ENCODE data around the gene BOLA3.
"Not testable (repeated sequence)": the region's sequence is repeated elsewhere in the genome, so short reads cannot be mapped to it uniquely, and the experiment has no call there.

BOLA3 gene, protein sequence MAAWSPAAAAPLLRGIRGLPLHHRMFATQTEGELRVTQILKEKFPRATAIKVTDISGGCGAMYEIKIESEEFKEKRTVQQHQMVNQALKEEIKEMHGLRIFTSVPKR

DNA sequence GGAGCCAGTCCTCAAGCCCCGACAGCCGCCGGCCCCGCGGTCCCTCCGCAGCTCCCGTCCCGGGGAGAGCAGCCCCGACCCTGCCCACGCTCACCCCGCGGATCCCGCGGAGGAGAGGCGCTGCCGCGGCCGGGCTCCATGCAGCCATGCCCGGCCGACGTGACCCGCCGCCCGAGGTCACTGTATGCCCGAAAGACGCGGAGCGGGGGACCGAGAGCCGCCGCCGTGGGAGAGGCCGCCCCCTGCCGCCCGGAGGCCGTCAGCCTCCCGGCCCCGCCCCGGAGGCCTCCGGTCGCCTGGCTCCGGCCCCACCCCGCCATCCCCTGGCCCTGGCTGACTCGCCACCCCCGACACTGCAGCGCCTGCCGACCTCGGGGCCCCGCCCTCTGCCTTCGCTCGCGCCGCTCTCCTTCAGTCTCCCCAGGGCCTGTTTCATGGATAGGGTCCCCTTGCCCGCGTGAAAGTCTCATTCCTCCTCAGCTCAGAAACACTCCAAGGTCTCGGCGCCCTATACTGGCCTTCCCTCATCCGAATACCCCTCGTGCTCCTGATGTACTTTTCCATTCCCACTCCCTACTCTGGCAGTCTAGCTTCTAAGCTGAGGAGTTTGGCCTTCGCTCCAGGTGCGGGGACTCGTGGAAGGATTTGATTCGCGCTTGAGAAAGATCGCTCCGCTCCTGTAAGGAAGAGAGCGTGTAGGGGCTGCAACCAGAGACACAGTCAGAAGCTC, at the start of gene BOLA3:
Gene BOLA3, minus strand, starts transcription at position 186 of the 730 bp plus-strand sequence. Its CDS starts 38 bp downstream, at position 148.
- DNase-seq (ENCODE audit: low read depth in 1 of 2, low spot score in 1 of 2), result peak; percentile 63 to 79

DNA sequence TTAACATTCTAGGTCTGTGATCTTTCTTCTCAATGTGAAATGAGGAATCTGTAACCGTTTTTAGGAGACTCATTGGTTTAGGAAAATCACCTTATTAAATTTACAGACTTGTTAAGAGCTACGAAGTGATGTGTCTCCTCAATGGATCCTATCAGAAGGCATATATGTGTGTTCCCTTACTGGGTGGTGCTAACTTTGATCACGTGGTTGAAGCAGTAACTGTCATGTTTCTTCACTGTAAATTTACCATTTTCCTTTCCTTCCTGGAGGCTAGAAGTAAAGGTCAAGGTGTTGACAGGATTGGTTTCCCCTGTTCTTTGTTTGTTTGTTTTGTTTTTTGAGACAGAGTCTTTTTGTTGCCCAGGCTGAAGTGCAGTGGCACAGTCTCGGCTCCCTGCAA, 49.3 kb upstream of the BOLA3 start:
- no peak for DNase-seq (ENCODE audit: low read depth in 1 of 2, low spot score in 1 of 2)

DNA sequence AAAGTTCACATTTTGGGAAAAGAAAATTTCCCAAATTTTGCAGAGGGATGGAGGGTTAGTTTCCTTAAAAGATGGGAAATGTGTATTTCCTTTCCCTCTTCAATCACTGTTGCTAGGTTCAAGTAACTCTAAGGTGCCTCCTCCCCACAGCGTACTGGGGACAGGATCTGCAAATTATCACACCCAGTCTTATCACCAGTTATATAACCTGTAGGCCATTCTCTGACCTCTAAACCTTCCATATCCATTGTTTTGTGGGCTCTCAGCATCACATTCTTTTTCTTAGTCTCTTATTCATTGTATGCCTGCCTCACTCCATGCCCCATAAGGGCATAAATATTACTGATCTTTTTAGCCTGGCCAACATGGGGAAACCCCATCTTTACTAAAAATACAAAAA, 47.1 kb upstream of the BOLA3 start:
- DNase-seq (ENCODE audit: low read depth in 1 of 2, low spot score in 1 of 2), result no peak

DNA sequence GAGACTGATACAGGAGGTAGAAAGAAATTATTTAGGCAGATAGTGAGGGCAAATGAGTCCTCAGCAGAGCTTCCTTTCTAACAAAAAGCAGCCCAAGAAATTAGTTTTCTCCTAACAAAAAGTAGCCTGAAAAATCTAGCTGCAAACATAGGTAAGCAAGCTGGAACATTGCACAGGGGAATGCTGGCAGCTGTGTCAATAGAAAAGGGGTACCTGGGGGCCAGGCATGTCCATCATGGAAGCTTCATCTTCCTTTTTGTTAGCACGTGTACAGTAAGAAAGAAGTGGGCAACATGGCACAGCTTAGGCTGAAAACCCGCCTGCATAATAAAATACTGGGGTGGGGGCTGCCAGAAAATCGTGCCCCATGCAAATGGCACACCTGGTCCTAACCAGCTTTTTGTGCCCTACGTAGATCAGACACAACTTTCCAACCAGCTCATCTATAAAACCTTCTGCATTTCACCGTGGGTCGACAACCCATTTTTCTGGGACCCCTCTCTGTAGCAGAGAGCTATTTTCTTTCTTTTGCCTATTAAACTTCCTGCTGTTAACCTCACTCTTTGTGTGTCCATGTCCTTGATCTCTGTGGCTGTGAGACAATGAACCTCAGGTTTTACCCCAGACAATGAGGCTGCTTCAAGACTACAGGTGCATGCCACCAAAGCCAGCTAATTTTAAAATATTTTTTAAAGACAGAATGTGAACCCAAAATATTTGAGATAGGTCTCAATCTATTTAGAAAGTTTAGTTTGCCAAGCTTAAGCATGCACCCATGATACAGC, 44.1 kb upstream of the BOLA3 start:
- no peak for DNase-seq (ENCODE audit: low read depth in 1 of 2, low spot score in 1 of 2)

DNA sequence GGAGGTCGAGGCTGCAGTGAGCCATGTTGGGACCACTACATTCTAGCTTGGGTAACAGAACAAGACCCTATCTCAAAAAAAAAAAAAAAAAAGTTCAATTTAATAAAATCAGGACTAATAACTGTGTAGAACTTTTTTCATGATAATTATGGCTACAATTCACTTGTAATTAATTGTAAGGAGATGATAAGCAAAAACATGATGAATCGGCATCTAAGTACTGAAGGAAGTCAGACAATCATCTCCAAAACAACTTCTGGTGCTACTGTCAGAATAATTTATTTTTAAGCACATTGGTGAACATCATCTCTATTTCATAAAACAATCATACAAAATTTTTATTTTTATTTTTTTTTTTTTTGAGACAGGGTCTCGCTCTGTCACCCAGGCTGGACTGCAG, 41.0 kb upstream of the BOLA3 start:
- DNase-seq (ENCODE audit: low read depth in 1 of 2, low spot score in 1 of 2), result no peak

DNA sequence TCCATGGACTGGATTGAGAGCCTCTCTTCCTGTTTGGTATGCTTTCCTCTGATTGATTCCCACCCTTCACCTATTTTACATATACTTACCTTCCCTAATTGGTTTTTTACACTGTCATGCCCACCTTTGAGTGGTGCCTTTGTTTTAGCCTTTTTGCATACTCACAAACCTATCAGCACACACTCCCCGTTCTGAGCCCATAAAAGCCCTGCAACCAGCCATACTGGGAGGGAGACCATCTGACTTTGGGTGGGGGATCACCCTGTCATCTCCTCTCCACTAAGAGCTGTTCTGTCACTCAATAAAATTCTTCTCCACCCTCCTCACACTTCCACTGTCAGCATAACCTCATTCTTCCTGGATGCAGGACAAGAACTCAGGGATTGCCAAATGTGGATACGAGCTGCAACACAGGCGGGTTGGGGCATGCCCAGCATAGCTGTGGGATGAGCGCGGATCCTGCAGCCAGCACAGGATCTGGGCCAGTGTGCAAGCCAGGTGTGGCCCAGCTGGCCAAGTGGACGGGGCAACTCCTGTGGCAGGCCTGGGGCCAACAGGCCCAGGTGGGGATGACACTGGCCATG, 40.4 kb upstream of the BOLA3 start:
- no peak for DNase-seq (ENCODE audit: low read depth in 1 of 2, low spot score in 1 of 2)

DNA sequence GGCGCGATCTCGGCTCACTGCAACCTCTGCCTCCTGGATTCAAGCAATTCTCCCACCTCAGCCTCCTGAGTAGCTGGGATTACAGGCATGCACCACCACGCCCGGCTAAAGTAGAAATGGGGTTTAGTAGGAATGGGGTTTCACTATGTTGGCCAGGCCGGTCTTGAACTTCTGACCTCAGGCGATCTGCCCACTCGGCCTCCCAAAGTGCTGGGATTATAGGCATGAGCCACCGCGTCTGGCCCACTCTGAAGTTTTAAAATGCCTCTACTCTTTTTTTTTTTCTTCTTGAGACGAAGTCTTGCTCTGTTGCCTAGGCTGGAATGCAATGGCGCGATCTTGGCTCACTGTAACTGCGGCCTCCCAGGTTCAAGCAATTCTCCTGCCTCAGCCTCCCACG, 39.0 kb upstream of the BOLA3 start:
- not testable (repeated sequence) for DNase-seq (ENCODE audit: low read depth in 1 of 2, low spot score in 1 of 2)

DNA sequence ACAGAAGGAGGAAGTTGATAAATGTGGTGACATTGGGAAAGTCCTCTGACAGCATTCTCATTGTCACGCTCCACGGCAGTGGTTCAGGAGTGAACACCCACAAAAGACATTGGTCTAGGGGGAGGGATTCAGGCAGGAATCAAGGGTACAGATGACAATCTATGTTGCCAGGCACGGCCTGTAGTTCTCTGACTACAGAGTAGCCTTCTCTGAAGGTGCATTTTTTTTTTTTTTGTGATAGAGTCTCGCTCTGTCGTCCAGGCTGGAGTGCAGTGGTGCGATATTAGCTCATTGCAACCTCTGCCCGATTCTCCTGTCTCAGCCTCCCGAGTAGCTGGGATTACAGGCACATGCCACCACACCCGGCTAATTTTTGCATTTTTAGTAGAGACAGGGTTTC, 38.3 kb upstream of the BOLA3 start:
- no peak for DNase-seq (ENCODE audit: low read depth in 1 of 2, low spot score in 1 of 2)

DNA sequence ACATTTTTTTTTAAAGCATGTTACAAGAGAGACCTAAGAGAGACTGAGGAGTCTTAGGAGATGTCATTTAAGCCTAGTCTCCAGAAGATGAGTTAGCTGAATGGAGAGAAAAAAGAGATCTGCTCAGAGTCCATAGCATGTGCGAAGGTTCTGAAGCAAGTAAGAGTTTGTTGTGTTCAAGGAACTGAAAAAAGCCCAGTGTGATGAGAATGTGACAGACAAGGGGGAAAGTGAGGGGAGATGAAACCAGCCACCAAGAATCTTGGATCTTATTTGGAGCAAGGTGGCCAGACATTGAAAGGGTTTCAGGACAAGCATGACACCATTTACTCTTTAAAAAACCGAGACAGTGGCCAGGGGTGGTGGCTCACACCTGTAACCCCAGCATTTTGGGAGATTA, 36.2 kb upstream of the BOLA3 start:
- DNase-seq (ENCODE audit: low read depth in 1 of 2, low spot score in 1 of 2), result no peak

DNA sequence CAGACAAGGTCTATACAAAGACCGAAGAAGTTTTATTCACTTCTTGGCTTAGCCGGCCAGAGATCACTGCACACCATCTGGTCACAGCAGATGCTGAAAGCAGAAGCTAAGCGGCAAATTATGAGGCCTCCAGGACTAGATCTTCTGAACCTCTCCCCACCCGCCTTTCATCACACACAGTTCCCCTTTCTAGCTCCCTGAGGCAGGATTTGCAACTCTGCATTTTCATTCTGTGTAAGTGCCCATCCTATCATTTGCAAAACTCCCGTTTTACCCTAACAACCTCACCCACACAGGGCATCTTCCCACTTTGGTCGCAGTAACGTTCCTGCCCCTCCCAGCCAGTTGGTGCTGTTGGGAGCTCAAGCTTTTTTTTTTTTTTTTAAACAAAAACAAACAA, 34.0 kb upstream of the BOLA3 start:
- no peak for DNase-seq (ENCODE audit: low read depth in 1 of 2, low spot score in 1 of 2)

DNA sequence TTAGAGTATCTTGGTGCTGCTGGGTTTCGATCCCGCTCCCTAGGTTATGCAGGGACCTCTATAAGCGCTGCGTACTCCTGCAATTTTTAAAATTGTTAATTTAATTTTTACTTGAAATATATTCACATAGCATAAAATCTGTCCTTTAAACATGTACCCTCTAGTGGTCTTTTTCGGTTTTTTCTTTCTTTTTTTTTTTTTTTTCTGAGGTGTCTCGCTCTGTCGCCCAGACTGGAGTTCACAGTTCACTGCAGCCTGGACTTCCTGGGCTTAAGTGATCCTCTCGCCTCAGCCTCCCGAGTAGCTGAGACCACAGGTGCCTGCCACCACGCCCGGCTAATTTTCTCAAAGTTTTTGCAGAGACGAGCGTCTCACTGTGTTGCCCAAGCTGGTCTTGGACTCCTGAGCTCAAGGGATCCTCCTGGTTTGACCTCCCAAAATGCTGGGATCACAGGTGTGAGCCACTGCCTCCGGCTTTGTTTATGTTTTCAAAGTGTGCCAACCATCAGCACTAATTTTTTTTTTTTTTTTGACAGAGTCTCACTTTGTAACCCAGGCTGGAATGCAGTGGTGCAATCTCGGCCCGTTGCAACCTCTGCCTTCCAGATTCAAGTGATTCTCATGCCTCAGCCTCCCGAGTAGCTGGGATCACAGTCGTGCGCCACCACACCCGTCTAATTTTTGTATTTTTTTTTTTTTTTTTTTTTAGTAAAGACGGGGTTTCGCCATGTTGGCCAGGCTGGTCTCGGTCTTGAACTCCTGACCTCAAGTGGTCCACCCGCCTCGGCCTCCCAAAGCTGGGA, 31.6 kb upstream of the BOLA3 start:
- no peak for DNase-seq (ENCODE audit: low read depth in 1 of 2, low spot score in 1 of 2)

DNA sequence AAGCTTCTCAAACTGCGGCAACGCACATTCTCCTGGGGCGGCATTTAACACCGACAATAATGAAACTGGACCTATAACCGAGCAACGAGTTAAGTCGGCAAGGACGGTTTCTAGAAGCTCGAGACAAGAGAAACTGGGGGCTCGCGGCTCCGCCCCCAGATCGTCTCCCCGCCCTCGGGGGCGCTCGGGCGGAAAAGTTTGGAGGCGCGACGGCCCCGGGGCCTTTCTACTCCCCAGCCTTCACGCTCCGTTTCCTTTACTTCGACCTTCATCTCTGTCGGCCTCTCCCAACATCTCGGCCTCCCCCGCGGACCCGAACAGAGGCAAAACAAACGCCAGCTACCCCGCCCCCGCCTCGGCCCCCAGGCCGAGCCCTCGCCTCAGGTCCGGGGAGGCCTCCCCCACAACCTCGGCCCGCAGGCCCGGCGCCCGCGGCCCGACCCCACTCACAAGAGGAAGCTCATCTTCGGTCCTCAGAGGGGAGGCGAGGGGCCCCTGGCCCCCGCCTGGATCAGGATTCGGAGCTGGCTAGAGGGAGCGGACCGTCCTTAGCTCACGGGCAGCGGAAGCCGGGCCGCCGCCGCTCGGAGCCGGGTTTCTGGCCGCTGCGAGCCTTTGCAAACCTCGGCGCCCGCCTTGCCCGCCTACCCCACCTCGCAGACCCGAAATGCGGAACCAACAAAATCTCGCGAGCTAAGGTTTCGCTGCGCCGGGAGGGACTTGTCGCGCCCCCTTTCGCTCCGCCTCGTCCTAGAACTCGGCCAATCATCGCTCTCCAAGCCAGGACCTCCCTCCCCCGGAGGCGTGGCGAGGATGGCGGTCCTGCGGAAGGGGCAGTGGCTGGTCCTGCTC, 30.7 kb upstream of the BOLA3 start, which contains the start of gene MOB1A:
Gene MOB1A, minus strand, starts transcription at position 669 of the 852 bp plus-strand sequence. Its CDS starts 205 bp downstream, at position 464.
- DNase-seq (ENCODE audit: low read depth in 1 of 2, low spot score in 1 of 2), result peak; percentile 95 to 96

DNA sequence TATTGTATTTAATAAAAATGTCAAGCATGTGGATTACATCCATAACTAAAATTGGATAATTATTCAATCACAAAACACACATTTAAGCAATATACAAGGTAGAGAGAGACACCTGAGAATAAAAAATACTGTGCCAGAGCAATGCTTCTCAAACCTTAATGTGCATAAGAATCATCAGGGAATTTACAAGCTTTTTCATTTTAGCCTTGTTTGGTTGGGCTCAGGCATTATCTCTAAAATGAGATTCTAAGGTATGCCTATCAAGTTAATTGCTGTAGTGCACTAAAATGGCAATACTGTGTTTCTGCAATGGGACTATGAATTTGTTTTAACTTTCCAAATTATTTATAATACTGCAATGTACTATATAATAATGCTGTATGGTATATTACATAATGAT, 30.0 kb upstream of the BOLA3 start:
- no peak for DNase-seq (ENCODE audit: low read depth in 1 of 2, low spot score in 1 of 2)

DNA sequence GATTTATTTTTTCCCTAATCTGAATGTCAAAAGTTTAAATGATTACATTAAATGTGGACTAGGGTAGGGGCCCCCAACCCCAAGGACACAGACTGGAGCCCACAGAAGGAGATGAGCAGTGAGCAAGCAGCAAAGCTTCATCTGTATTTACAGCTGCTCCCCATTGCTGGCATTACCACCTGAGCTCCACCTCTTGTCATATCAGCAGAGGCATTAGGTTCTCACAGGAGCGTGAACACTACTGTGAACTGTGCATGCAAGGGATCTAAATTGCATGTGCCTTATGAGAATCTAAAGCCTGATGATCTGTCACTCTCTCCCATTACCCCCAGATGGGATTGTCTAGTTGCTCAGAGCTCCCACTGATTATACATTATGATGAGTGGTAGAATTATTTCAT, 27.2 kb upstream of the BOLA3 start:
- no peak for DNase-seq (ENCODE audit: low read depth in 1 of 2, low spot score in 1 of 2)

DNA sequence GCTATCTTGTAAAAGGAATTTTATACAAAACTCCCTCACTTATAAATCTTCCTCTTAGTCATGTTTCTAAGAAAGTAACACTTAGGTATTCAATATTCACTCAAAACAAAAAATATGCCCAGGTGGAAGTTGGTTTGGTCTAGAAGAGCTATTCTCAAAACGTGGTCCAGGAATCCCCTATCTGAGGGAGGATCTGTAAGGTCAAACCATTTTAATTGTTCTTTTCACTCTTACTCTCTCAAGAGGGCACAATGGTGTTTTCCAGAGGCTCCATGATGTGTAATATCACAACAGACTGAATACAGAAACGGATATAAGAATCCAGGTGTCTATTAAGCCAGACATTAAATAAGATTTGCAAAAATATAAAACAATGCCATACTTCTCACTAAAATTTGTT, 21.0 kb upstream of the BOLA3 start:
- DNase-seq (ENCODE audit: low read depth in 1 of 2, low spot score in 1 of 2), result no peak

DNA sequence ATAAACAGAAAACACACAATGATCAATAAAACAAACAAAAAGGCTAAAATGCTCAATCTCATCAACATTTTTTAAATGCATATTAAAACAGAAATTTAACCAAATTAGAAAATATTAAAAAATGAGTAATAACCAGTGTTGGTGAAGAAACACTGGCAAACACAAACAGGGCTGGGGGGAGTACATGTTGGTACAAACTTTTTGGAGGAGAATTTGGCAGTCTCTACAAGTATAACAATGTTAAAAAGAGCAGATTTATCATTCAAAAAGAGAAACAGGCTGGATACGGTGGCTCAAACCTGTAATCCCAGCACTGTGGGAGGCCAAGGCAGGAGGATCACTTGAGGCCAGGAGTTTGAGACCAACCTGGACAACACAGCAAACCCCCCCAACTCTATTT, 17.0 kb upstream of the BOLA3 start:
- DNase-seq (ENCODE audit: low read depth in 1 of 2, low spot score in 1 of 2), result no peak

DNA sequence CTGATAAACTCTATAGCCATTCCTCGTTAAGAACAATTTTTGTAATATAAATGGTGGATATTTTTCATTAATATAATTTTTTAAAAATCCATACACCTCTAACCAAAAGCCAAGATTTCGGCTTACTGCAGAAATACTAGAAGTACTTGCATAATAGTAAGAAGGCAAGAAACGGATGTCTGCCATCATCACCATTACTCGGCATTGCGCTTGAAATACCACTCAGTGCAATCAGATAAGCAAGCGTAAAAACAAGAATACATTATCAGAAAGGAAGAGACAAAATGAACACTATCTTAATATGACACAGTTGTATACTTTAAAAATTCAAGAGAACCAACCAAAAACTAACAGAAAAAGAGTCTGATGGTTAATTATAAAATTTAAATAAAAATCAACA, 15.2 kb upstream of the BOLA3 start:
- DNase-seq (ENCODE audit: low read depth in 1 of 2, low spot score in 1 of 2), result no peak

DNA sequence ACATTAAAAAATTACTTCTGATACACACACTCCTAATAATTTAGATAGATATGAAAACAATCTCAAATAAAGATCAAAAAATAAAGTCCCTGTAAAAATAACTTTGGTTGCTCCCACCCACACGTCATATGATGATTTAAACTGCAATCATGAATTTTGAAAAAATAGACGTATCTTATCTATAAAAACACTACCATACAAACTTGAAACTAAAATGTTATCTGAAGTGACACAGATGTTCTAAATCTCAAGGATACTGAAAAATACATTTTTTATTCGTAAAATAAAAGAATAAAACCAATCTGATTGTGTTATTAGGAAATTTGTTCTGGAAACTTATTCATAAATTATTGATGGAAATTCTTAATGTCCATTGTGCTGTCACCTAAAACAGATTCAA, 8.1 kb upstream of the BOLA3 start:
- DNase-seq (ENCODE audit: low read depth in 1 of 2, low spot score in 1 of 2), result no peak

DNA sequence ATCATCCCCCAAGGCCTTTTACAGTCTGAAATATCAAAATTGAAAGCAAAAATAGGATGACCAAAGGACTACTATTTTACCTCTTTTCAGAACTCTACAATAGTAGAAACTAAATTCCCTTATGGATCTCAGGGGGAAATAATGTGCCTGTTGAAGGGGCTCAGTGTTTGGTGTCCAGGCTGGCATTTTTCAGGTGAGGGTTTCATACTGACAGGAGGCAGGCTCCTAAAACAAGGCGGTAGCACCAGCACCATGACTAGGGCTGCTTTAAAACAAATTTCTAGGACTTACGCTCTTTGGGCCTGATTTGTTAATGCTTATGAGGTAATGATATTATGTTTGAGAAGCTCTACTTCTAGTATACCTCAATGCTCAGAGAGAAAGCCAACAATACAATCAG, 5.2 kb upstream of the BOLA3 start:
- DNase-seq (ENCODE audit: low read depth in 1 of 2, low spot score in 1 of 2), result no peak

Measured in stimulated activated CD4-positive, alpha-beta T cell treated with anti-CD3 and anti-CD28 coated beads, Interleukin-15, amount 100 ng/mL, for 1 hour (primary cell).